GM12878 (cell line): ENCODE results near the gene MCF2L2. TPM values are rescaled to one million over a fixed set of nuclear protein-coding genes. Genes with fewer than 3 reads are reported as not detected.

Experiments
- ATAC-seq: fragments of 200-7000 bp; cut with Tn5 transposase; 3 replicates; pipeline ENCODE4 v1.9.1; 2020; ENCODE audit warnings: mild to moderate bottlenecking, moderate library complexity
- BruUV-seq: library from RNA; stranded (reverse); fragments of 400-500 nt; replicated peaks from 2 replicates; lab custom pipeline; 2021; lab: Mats Ljungman, UMichigan
- CTCF ChIA-PET: fragments of 300-600 bp; sonication (Branson Sonifier 250); formaldehyde crosslinking; extraction: SDS; loops from one replicate; lab custom pipeline; 2021; ENCODE audit warnings: inconsistent platforms; lab: Yijun Ruan, JAX
- POLR2A ChIA-PET: fragments of 350-600 bp; formaldehyde crosslinking; extraction: SDS; loops from one replicate; lab custom pipeline; 2021; ENCODE audit warnings: inconsistent platforms; lab: Charles Lee
- RAD21 ChIA-PET: fragments of 300-600 bp; sonication (Branson Sonifier 250); formaldehyde crosslinking; loops from one replicate; lab custom pipeline; 2023; ENCODE audit warnings: antibody characterized with exemption; ENCODE audit not compliant: unreplicated experiment; lab: Charles Lee
- SMC1A ChIA-PET: fragments of 300-600 bp; sonication (Branson Sonifier 250); formaldehyde crosslinking; loops from one replicate; lab custom pipeline; 2023; ENCODE audit not compliant: unreplicated experiment, uncharacterized antibody; lab: Charles Lee
- DNase-seq: peaks from one replicate; pipeline ENCODE4 v3.0.0-alpha.2; 2011; ENCODE audit warnings: low read depth, low spot score
- FAIRE-seq: peaks from 3 replicates; lab custom pipeline; 2011; peaks lifted over from hg19 to GRCh38; lab: Jason Lieb, UNC
- H2AFZ ChIP-seq: 2 replicates; pipeline ENCODE4 v1.6.0; 2011; ENCODE audit warnings: low read depth, low read length, control low read depth; ENCODE audit not compliant: control insufficient read depth
- H3K27ac ChIP-seq: 2 replicates; pipeline ENCODE4 v1.5.1; 2011; ENCODE audit warnings: control low read depth; ENCODE audit not compliant: control insufficient read depth, insufficient read depth
- H3K27me3 ChIP-seq, 2 experiments: replicated peaks in 1 of 2; 2 replicates each; pipeline versions ENCODE4 v1.6.0 to v1.6.1; 2011; ENCODE audit warnings: low read length in 1 of 2; ENCODE audit not compliant: control insufficient read depth in 2 of 2, insufficient read depth in 2 of 2
- H3K36me3 ChIP-seq, 2 experiments: 2 replicates each; pipeline ENCODE4 v1.5.1; 2011; ENCODE audit warnings: low read length in 1 of 2; ENCODE audit not compliant: control insufficient read depth in 2 of 2, insufficient read depth in 2 of 2
- H3K4me1 ChIP-seq: 2 replicates; pipeline ENCODE4 v1.6.1; 2011; ENCODE audit warnings: mild to moderate bottlenecking, low read length, moderate library complexity, mixed read lengths; ENCODE audit not compliant: control insufficient read depth, insufficient read depth
- H3K4me2 ChIP-seq: 2 replicates; pipeline ENCODE4 v1.6.0; 2011; ENCODE audit warnings: control low read depth; ENCODE audit not compliant: control insufficient read depth, insufficient read depth
- H3K4me3 ChIP-seq: fragments of 200-600 bp; sonication (generic); 2 replicates; pipeline ENCODE4 v1.5.1; 2016
- H3K79me2 ChIP-seq: 2 replicates; pipeline ENCODE4 v1.6.0; 2011; ENCODE audit warnings: low read length; ENCODE audit not compliant: control insufficient read depth, insufficient read depth
- H3K9ac ChIP-seq: 2 replicates; pipeline ENCODE4 v1.8.0; 2011; ENCODE audit warnings: low read length, control low read depth, mixed read lengths; ENCODE audit not compliant: control insufficient read depth, insufficient read depth
- H3K9me3 ChIP-seq: replicated peaks from 3 replicates; pipeline ENCODE4 v1.5.1; 2011; ENCODE audit warnings: mild to moderate bottlenecking, low read length; ENCODE audit not compliant: control insufficient read depth, insufficient read depth
- H4K20me1 ChIP-seq: 2 replicates; pipeline ENCODE4 v1.6.0; 2011; ENCODE audit not compliant: control insufficient read depth, insufficient read depth
- ATF7 ChIP-seq: fragments of 450-650 bp; IDR thresholded peaks from 2 replicates; pipeline ENCODE4 v1.6.1; 2016; ENCODE audit warnings: low read depth, mild to moderate bottlenecking
- CBX3 ChIP-seq: fragments of 200-600 bp; sonication (generic); IDR thresholded peaks from 2 replicates; pipeline ENCODE4 v1.6.1; 2016; ENCODE audit warnings: low read depth, borderline replicate concordance
- CHD1 ChIP-seq: IDR thresholded peaks from 2 replicates; pipeline ENCODE4 v1.6.1; 2012; ENCODE audit warnings: low read depth, low read length, improper control_type of control experiment
- MEF2B ChIP-seq: fragments of 450-650 bp; IDR thresholded peaks from 2 replicates; pipeline ENCODE4 v1.6.1; 2018; ENCODE audit warnings: mild to moderate bottlenecking, moderate library complexity; ENCODE audit not compliant: partially characterized antibody, poor library complexity, severe bottlenecking
- NFYB ChIP-seq: IDR thresholded peaks from 2 replicates; pipeline ENCODE4 v1.6.1; 2011; ENCODE audit warnings: low read depth, mild to moderate bottlenecking, low read length, improper control_type of control experiment, moderate library complexity; ENCODE audit not compliant: insufficient read depth
- RFX5 ChIP-seq: IDR thresholded peaks from 2 replicates; pipeline ENCODE4 v1.6.1; 2011; ENCODE audit warnings: low read depth, low read length, improper control_type of control experiment
- WGBS: methylation state at CpG from one replicate; pipeline ENCODE4 v1.1.6; 2016; ENCODE audit warnings: low lambda C conversion rate; ENCODE audit not compliant: insufficient replicate concordance, insufficient coverage; ENCODE audit errors: missing lambda C conversion rate; 5-methylcytosine and 5-hydroxymethylcytosine counted together
- in situ Hi-C: fragments of 300-500 bp; cut with MboI; formaldehyde crosslinking; loops from 9 replicates; pipeline ENCODE4 v1.14.3; 2018; ENCODE audit warnings: mixed read lengths
- intact Hi-C: fragments of 100-400 bp; cut with micrococcal nuclease; formaldehyde crosslinking; loops from one replicate; pipeline ENCODE4 v1.14.2; 2022; ENCODE audit not compliant: unreplicated experiment
- polyA plus RNA-seq, 11 experiments: library from polyadenylated mRNA; depleted of rRNA in 4 of 11; unstranded in 6 of 11; stranded (reverse) in 5 of 11; fragments of >200 nt; fragmentation: Nextera tagmentation in 4 of 11; fragmentation: Illumina TruSeq in 1 of 11; extraction: Ambion mirVana in 4 of 11; extraction: Trizol in 1 of 11; gene quantifications; 1 replicate in 1 of 11; 2 replicates in 10 of 11; pipeline versions ENCODE4 v1.2.1 to v1.2.3, GENCODE V29; 2011 to 2016; ENCODE audit warnings: inconsistent platforms in 2 of 11, missing spikeins in 2 of 11, low read depth in 1 of 11
- total RNA-seq, 4 experiments: library from RNA; depleted of rRNA in 3 of 4; stranded (reverse); fragments of >200 nt in 3 of 4; fragmentation: Illumina TruSeq in 1 of 4; extraction: Trizol in 1 of 4; gene quantifications; 2 replicates each; pipeline versions ENCODE4 v1.2.1 to v1.2.3, GENCODE V29; 2013 to 2021

MCF2L2 gene
- total and polyA plus RNA-seq, 10 of the 15 experiments (the other 5 are each of a cell fraction or from before 2014, with no cell fraction given), result 0.37 to 2.8 (median 1.4) TPM

- ChIA-PET RAD21 (interaction anchor here (1.0 to 1.4 kb wide), 2 partner anchors 20 to 317 kb away, joined by 3 to 4 read pairs; no protein-coding TSS in a partner anchor), POLR2A (no interaction called here), SMC1A (interaction anchor here (1.4 kb wide), 1 partner anchor 19 kb away, joined by 5 read pairs; no protein-coding TSS in a partner anchor), CTCF (interaction anchor here (0.7 to 1.3 kb wide), 2 partner anchors 10 to 317 kb away, joined by 3 read pairs; no protein-coding TSS in a partner anchor)
- Histone ChIP-seq H3K4me1 (no peaks in the 10 kb centered on the region), H3K27ac (no peak overlapping the region), H3K9me3 (no peaks in the 10 kb centered on the region), H3K27me3 (peaks cover 0 to 5% of the 10 kb centered on the region in 2 experiments; a peak in 2 of 4 replicates), H2AFZ (no peak overlapping the region), H4K20me1 (no peaks in the 10 kb centered on the region), H3K4me2 (no peak overlapping the region), H3K4me3 (no peak overlapping the region)
- 82% methylated on average over 1 of the region's 1 CpG for WGBS
- no TSS peak for BruUV-seq
- no peak for FAIRE-seq
- DNase-seq, result no peak
- TF ChIP-seq ATF7 (no peak), RFX5 (no peak), MEF2B (no peak), NFYB (no peak), CHD1 (no peak)
- TF ChIP-seq, all 136 proteins: peak for 0
- no peak for ATAC-seq
- in situ Hi-C loops (no loop called here), intact Hi-C loops (no loop called here)
- Histone ChIP-seq H3K36me3 (no peaks in the 10 kb centered on the region), H3K9ac (no peak overlapping the region), H3K79me2 (no peaks in the 10 kb centered on the region)
Measured at GRCh38 chr3:183449791-183450190, 21.4 kb upstream of the MCF2L2 start.

GRCh38 chr3:183449391-183449790 lies 21.0 kb upstream of the MCF2L2 start:
- no peak for FAIRE-seq
- SMC1A ChIA-PET, result interaction anchor here (0.6 to 1.8 kb wide), 3 partner anchors 19 to 44 kb away, joined by 3 to 5 read pairs (median 5); no protein-coding TSS in a partner anchor
- H3K4me3 ChIP-seq, result no peak overlapping the region
- H3K36me3 ChIP-seq, result no peaks in the 10 kb centered on the region
- H3K27me3 ChIP-seq, result peaks cover 0 to 5% of the 10 kb centered on the region in 2 experiments; a peak in 2 of 4 replicates
- intact Hi-C loops, result no loop called here
- H3K9ac ChIP-seq, result no peak overlapping the region
- RAD21 ChIA-PET, result interaction anchor here (1.0 to 1.4 kb wide), 2 partner anchors 20 to 317 kb away, joined by 3 to 4 read pairs; no protein-coding TSS in a partner anchor
- 22% methylated on average over 4 of the region's 4 CpGs for WGBS
- POLR2A ChIA-PET, result interaction anchor here (0.5 kb wide), 1 partner anchor 103 kb away, joined by 6 read pairs; no protein-coding TSS in a partner anchor
- no peak overlapping the region for H3K27ac ChIP-seq
- H2AFZ ChIP-seq, result no peak overlapping the region
- H3K9me3 ChIP-seq, result no peaks in the 10 kb centered on the region
- no peaks in the 10 kb centered on the region for H4K20me1 ChIP-seq
- DNase-seq, result no peak
- in situ Hi-C loops, result no loop called here
- BruUV-seq, result no TSS peak
- H3K4me1 ChIP-seq, result no peaks in the 10 kb centered on the region
- ATAC-seq, result 0 out of 3 replicates have a peak, but pooled peaks have one; percentile 18
- H3K79me2 ChIP-seq, result no peaks in the 10 kb centered on the region
- CTCF ChIA-PET, result interaction anchor here (0.7 to 1.6 kb wide), 3 partner anchors 9 to 318 kb away, joined by 3 read pairs; no protein-coding TSS in a partner anchor
- no peak overlapping the region for H3K4me2 ChIP-seq
- no peak for TF ChIP-seq CBX3
- TF ChIP-seq, all 136 proteins: peak for 0
